PC-3 (cell line): Measurements from ENCODE around the gene PASK. TPM values are rescaled to one million over a fixed set of nuclear protein-coding genes. Genes with fewer than 3 reads are reported as not detected.

Source experiments
- ATAC-seq: fragments of 200-7000 bp; cut with Tn5 transposase; 2 replicates; pipeline ENCODE4 v1.9.1; 2020; ENCODE audit warnings: mild to moderate bottlenecking, moderate library complexity
- BruUV-seq: library from RNA; stranded (reverse); fragments of 400-500 nt; replicated peaks from 2 replicates; lab custom pipeline; 2021; lab: Mats Ljungman, UMichigan
- CTCF ChIA-PET: fragments of 300-600 bp; sonication (Branson Sonifier 250); formaldehyde crosslinking; loops from one replicate; lab custom pipeline; 2022; ENCODE audit warnings: antibody characterized with exemption; lab: Charles Lee
- POLR2A ChIA-PET: fragments of 300-600 bp; sonication (Branson Sonifier 250); formaldehyde crosslinking; loops from one replicate; lab custom pipeline; 2022; ENCODE audit warnings: antibody characterized with exemption; ENCODE audit not compliant: unreplicated experiment; lab: Charles Lee
- DNase-seq: peaks from one replicate; pipeline ENCODE4 v3.0.0-alpha.2; 2015
- H2AFZ ChIP-seq: fragments of 300-600 bp; sonication (generic); 2 replicates; pipeline ENCODE4 v1.6.0; 2016; ENCODE audit warnings: antibody characterized with exemption, low read length
- H3F3A ChIP-seq: fragments of 300-600 bp; sonication (generic); one replicate; pipeline ENCODE4 v1.6.0; 2017; ENCODE audit warnings: antibody characterized with exemption, low read length, control low read depth, mild to moderate bottlenecking; ENCODE audit not compliant: unreplicated experiment
- H3K27ac ChIP-seq: fragments of 300-600 bp; sonication (generic); 2 replicates; pipeline ENCODE4 v1.5.1; 2016; ENCODE audit warnings: mild to moderate bottlenecking, low read length
- H3K27me3 ChIP-seq: fragments of 300-600 bp; sonication (generic); 2 replicates; pipeline ENCODE4 v1.6.1; 2016; ENCODE audit warnings: low read length, mixed read lengths
- H3K36me3 ChIP-seq: fragments of 300-600 bp; sonication (generic); 2 replicates; pipeline ENCODE4 v1.6.1; 2016; ENCODE audit warnings: low read depth, mixed run types, low read length, mixed read lengths
- H3K4me1 ChIP-seq: fragments of 300-600 bp; sonication (generic); 2 replicates; pipeline ENCODE4 v1.5.1; 2016; ENCODE audit warnings: low read length; ENCODE audit not compliant: insufficient read depth
- H3K4me2 ChIP-seq: fragments of 300-600 bp; sonication (generic); 2 replicates; pipeline ENCODE4 v1.6.0; 2016; ENCODE audit warnings: low read length
- H3K4me3 ChIP-seq: fragments of 300-600 bp; sonication (generic); 2 replicates; pipeline ENCODE4 v1.5.1; 2016; ENCODE audit warnings: mild to moderate bottlenecking, low read length, mixed read lengths
- H3K79me2 ChIP-seq: fragments of 300-600 bp; sonication (generic); 2 replicates; pipeline ENCODE4 v1.6.1; 2017; ENCODE audit warnings: low read length, mixed read lengths
- H3K9ac ChIP-seq: fragments of 300-600 bp; sonication (generic); 2 replicates; pipeline ENCODE4 v1.6.0; 2016; ENCODE audit warnings: mild to moderate bottlenecking, low read length
- H3K9me2 ChIP-seq: fragments of 300-600 bp; sonication (generic); replicated peaks from 2 replicates; pipeline ENCODE4 v1.6.1; 2016; ENCODE audit warnings: mixed run types, low read length, mixed read lengths
- H3K9me3 ChIP-seq: fragments of 300-600 bp; sonication (generic); 2 replicates; pipeline ENCODE4 v1.6.1; 2016; ENCODE audit warnings: low read length, mixed read lengths
- H4K20me1 ChIP-seq: fragments of 300-600 bp; sonication (generic); 2 replicates; pipeline ENCODE4 v1.6.1; 2016; ENCODE audit warnings: low read length, mixed read lengths
- EZH2 ChIP-seq: fragments of 300-600 bp; sonication (generic); IDR thresholded peaks from one replicate; pipeline ENCODE4 v1.6.1; 2017; ENCODE audit warnings: antibody characterized with exemption, mild to moderate bottlenecking, low read length; ENCODE audit not compliant: unreplicated experiment
- EZH2phosphoT487 ChIP-seq: fragments of 300-600 bp; sonication (generic); IDR thresholded peaks from 2 replicates; pipeline ENCODE4 v1.6.1; 2018; ENCODE audit warnings: mild to moderate bottlenecking, antibody characterized with exemption, low read length, borderline replicate concordance
- intact Hi-C: fragments of 100-400 bp; cut with micrococcal nuclease; formaldehyde crosslinking; loops from 2 replicates; pipeline ENCODE4 v1.9.0; 2023
- total RNA-seq: library from RNA; depleted of rRNA; stranded (reverse); fragments of >200 nt; gene quantifications from 2 replicates; pipeline ENCODE4 v1.2.3, GENCODE V29; 2014
- TF ChIP-seq, protein P1 (sequence below): fragments of 300-600 bp; sonication (generic); conservative IDR thresholded peaks from 2 replicates; pipeline ENCODE4 v1.5.1; 2017; ENCODE audit warnings: antibody characterized with exemption, low read depth, mild to moderate bottlenecking, low read length

Gene PASK
- total RNA-seq, 1 experiment from 2014 or later: 4.1 TPM

DNA sequence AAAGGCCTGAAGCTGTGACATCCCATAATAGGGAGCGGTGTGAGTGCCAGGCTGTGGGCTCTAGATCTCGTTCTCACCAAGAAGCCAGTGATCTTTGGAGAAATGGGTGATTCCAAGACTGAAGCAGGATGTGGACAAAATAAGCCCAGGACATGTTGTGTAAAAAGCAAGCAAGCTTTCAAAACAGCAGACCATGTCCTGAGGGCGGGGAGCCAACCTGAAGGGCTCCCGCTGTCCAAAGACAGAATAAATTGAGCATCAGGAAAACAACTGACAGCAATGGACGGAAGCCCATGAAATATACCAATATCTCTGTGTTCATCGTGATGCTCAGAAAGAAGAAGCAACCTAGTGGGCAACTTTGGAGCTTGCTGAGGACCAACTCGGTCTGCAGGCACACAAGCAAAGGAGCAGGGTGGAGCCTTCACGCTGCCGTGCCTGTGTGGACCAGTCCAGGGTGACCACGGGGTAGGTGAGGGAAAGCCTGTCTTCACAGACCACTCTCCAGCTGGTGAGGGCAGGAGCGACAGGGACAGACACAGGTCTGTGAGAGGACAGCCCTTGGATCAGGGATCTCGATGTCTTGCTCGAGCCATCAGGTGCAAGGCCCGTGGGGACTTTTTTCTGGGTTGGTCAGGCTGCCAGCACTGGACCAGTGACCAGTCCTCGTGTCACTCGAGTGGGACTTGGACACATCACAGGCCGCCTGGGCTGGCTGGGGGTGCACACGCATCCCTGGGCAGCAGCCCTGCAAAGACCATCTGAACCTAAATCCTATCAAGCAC, 68.7 kb downstream of the PASK start:
- no TSS peak for BruUV-seq

DNA sequence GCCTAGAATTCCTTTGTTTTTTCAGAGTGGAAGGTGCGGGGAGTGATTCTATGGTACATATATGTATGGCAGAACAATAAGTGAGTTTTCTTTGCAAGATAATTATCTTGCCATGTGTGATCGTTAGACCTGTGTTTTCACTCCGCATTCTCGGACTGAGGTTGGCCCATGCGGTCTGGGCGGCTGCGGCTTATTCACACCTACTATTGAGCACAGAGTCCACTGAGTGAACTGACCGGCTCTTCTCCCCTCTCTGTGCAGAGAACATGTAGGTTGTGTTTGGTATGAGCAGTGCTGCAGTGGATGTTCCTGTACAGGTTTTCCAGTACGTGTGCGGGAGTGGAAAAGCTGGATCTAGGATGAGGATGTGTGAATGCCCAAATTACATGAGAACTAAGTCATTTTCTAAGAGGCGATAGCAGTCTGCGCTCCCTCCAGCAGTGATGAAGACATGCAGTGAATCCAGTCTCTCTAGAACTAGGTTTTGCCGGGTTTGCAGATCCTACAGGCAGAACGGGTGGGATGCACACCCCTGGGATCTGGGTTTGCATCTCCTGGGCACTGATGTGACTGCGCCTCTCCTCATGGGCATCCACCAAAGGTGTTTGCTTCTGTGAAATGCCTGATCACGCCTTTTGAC, 74.3 kb downstream of the PASK start:
- Histone ChIP-seq H3F3A (no peaks in the 10 kb centered on the region), H3K9me2 (no peaks in the 10 kb centered on the region), H3K4me3 (no peak overlapping the region), H2AFZ (no peak overlapping the region), H3K79me2 (no peaks in the 10 kb centered on the region), H3K36me3 (no peaks in the 10 kb centered on the region), H3K9ac (no peak overlapping the region), H3K27ac (no peak overlapping the region), H3K4me2 (no peak overlapping the region), H3K4me1 (no peaks in the 10 kb centered on the region), H3K27me3 (no peaks in the 10 kb centered on the region), H4K20me1 (no peaks in the 10 kb centered on the region), H3K9me3 (no peaks in the 10 kb centered on the region)
- intact Hi-C loops: no loop called here
- TF ChIP-seq, protein P1, sequence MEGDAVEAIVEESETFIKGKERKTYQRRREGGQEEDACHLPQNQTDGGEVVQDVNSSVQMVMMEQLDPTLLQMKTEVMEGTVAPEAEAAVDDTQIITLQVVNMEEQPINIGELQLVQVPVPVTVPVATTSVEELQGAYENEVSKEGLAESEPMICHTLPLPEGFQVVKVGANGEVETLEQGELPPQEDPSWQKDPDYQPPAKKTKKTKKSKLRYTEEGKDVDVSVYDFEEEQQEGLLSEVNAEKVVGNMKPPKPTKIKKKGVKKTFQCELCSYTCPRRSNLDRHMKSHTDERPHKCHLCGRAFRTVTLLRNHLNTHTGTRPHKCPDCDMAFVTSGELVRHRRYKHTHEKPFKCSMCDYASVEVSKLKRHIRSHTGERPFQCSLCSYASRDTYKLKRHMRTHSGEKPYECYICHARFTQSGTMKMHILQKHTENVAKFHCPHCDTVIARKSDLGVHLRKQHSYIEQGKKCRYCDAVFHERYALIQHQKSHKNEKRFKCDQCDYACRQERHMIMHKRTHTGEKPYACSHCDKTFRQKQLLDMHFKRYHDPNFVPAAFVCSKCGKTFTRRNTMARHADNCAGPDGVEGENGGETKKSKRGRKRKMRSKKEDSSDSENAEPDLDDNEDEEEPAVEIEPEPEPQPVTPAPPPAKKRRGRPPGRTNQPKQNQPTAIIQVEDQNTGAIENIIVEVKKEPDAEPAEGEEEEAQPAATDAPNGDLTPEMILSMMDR: no peak
- no peak for TF ChIP-seq EZH2phosphoT487
- ATAC-seq (no peak), DNase-seq (no peak)
- ChIA-PET POLR2A (no interaction called here), CTCF (no interaction called here)
- no TSS peak for BruUV-seq

More for the DNA sequence above, 68.7 kb downstream of the PASK start:
- CTCF ChIA-PET: no interaction called here
- Histone ChIP-seq H3K4me3 (no peak overlapping the region), H3K27me3 (no peaks in the 10 kb centered on the region), H3K27ac (no peak overlapping the region), H3K9me2 (no peaks in the 10 kb centered on the region), H3K79me2 (no peaks in the 10 kb centered on the region), H3K4me1 (no peaks in the 10 kb centered on the region), H3F3A (no peaks in the 10 kb centered on the region), H3K36me3 (no peaks in the 10 kb centered on the region), H3K9ac (no peak overlapping the region), H3K4me2 (no peak overlapping the region), H3K9me3 (no peaks in the 10 kb centered on the region), H2AFZ (no peak overlapping the region), H4K20me1 (no peaks in the 10 kb centered on the region)
- intact Hi-C loops: no loop called here
- POLR2A ChIA-PET: no interaction called here
- ATAC-seq (no peak), DNase-seq (no peak)
- no peak for TF ChIP-seq EZH2
- no peak for TF ChIP-seq EZH2phosphoT487
- TF ChIP-seq, protein P1: no peak
